ENCODE measurements around the gene PTPRCAP.
"Not testable (repeated sequence)": the region's sequence is repeated elsewhere in the genome, so short reads cannot be mapped to it uniquely, and the experiment has no call there.

The PTPRCAP gene

DNA sequence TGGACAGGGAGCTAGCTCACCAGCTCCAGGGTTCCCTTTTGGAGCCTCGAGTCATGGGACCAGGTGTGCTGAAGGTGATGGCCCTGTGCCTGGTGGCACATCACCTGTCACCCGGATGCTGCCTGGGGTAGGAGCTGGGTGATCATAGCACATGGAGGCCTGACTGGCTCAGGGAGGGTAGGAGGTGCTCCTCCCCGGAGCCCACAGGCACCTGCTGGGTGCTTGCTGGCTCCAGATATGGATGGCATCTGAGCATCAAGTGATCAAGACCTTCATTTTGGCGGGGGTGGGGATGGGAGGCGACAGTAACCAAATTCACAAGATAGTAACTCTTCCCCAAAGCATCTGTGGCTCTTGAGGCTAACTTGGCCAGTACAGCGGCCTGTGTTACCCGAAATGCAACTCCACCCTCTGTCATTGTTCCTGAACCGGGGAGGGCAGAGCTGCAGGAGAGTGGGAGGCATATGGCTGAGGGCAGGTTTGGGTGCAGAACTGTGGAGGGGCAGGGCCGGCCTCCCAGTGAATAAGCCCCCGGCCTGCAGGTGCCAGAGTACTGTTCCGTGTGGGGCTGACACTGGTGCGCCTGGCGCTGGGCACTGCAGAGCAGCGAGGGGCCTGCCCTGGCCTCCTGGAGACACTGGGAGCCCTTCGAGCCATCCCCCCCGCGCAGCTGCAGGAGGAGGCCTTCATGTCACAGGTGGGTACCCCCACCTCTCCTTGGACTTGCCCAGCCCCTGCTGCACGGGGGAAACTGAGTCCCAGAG lies 28.9 kb downstream of the PTPRCAP start:
- DNase-seq = no peak

DNA sequence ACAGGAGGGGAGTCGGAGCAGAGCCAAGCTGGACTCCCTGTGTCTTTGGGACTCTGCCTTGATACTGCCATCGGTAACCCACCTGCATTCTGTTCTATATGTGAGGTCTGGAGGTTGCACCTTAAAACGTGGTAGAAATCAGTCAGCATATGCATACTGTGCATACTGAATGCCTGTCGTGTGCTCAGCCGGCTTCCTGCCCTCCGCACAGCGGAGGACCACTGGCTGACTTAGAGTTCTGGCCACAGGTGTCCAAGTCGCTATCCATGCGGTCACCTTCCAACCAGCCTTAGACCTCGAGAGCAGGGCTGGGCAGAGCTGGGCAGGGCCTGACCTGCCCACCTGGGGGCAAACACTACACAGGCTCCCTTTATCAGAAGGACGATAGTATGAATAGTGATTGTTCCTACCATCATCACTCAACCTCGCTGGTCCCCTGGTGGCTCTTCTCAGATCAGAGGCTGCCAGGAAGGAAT lies 29.8 kb downstream of the PTPRCAP start:
- no peak for DNase-seq

DNA sequence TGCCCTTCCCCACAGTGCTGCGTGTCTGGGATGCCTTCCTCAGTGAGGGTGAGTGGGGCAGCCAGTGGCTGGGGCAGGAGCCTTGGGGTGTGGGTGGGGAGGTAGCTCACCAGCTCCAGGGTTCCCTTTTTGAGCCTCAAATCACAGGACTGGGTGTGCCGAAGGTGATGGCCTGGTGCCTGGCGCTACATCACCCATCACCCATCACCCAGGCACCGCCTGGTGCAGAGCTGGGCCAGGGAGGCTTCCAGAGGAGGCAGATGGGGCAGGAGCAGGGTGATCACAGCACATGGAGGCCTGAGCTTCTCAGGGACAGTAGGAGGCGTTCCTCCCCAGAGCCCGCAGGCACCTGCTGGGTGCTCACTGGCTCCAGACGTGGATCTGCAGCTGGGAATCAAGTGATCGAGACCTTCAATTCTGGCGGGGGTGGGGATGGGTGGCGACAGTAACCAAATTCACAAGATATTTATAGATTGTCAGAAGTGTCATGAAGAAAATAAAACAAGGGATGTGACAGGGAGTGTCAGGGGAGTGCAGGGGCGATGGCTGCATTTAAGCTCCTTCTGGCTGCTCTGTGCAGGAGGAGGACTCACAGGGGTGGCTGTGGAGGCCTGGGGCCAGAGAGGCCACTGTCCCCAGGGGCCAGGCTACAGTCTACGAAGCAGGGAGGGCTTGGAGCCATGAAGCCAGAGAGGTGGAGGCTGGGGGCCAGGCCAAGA lies 30.4 kb downstream of the PTPRCAP start:
- DNase-seq = no peak

DNA sequence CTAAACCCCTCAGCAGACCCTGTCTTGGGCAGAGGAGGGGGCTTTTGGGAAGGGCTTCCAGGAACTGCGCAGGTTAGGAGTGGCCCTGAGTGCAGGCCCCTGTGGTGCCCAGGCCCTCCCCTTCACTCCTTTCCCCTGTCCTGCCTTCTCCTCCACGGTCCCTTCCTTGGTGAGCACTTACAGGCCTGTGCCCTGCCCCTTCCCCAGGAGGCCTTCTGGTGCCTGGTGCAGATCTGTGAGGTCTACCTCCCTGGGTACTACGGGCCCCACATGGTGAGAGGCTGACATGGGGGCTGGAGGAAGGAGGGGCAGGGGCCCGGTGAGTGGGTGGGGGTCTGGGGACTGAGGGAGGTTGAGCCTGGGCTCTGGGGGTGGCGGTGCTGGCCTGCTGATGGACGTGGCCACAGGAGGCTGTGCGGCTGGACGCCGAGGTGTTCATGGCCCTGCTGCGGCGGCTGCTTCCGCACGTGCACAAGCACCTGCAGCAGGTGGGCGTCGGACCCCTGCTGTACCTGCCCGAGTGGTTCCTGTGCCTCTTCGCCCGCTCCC lies 31.0 kb downstream of the PTPRCAP start:
- DNase-seq = no peak

DNA sequence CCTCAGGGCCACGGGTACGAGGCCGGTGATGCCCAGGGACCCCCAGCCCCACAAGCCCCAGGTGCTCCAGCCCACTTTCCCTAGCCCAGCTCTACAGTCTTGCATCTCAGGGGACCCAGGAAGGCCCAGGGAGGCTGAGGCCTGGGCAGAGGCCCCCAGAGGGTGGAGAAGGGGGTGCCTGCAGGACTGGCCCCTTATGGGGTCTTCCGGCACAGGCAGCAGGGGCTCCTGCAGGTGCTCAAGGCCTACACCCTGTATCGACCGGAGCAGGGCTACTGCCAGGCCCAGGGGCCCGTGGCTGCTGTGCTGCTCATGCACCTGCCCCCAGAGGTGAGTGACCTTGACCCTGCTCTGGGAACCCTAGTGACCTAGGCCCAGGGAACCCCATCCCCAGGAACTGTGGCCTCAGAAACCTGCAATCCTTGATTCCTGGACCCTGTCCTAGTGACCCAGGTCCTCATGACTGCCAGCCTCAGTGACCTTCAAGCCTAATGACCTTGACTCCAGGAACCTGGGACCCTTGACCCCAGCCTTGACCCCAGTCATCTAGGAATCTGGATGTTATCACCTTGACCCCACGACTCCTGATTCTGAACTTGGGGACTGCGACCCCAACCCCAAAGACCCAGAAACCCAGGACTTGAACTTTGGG lies 31.7 kb downstream of the PTPRCAP start:
- no peak for DNase-seq

DNA sequence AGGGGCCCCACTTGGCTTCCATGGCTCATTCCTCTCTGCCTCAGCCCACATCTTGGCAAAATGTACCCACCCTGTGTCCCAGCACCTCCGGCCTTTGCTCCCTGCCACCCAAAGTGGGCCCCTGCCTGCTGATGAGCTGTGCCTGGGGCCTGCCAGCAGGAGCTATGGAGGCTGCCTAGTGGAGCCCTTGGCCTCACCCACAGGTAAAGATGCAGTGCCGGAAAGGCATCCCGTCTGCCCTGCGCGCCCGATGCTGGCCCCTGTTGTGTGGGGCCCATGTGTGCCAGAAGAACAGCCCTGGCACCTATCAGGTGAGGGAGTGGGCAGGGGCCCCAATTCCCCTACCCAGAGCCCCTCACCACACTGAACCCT lies 32.3 kb downstream of the PTPRCAP start:
- no peak for DNase-seq

DNA sequence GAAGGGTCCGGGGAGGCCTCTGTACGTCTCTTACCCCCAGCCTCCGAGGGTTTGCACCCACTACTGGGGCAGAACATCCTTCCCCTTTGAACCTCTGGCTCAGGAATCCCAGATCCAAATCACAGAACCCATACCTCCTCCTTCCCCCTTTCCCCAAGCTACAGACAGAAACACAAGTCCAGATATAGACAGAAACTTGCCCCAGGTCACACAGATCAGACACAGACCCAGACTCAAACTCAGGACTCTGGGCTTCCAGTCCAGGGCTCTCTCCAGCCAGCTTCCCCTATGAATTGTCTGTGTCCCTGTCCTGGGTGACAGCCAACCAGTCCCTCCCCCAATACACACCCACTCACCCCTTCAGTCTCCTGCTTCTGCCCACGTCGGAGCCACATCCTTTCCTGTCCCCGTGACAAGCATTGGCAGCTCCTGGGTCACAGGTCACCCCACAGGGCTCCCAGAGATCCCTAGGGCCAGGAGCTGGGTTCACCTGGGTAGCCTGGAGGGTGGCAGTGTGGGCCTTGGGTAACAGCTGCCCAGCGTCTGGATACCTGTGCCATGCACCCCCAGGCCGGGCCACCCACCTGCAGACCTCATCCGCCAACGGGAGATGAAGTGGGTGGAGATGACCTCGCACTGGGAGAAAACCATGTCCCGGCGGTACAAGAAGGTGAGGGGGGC lies 32.8 kb downstream of the PTPRCAP start:
- no peak for DNase-seq

DNA sequence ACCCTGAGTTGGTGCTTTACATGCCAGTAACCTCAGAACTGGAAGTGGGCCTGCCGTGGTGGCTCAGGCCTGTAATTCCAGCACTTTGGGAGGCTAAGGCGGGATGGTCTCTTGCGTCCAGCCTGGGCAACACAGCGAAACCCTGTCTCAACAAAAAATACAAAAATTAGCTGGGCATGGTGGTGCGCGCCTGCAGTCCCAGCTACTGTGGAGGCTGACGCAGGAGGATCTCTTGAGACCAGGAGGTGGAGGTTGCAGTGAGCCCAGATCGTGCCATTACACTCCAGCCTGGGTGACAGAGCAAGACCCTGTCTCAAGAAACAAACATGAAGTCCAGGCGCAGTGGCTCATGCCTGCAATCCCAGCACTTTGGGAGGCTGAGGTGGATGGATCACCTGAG lies 34.4 kb downstream of the PTPRCAP start:
- not testable (repeated sequence) for DNase-seq

DNA sequence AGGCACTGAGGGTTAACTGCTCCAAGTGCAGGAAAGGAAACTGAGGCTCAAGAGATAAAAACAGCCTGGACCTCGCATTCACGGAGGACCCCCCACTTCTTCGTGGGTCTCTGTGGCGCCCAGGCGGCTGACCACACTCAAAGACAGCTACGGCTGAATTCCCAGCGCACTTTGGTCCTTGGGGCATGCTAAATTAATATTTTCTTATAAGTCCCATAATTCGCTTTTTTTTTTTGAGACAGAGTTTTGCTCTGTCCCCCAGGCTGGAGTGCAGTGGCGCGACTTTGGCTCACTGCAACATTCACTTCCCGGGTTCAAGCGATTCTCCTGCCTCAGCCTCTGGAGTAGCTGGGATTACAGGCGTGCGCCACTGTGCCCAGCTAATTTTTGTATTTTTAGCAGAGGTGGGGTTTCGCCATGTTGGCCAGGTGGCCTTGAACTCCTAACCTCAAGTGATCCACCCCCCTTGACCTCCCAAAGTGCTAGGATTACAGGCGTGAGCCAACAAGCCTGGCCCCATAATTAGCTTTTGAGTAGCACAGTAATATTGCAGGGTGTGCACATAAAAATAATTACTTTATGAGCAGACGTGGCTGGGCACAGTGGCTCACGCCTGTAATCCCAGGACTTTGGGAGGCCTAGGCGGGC lies 35.2 kb downstream of the PTPRCAP start:
- not testable (repeated sequence) for DNase-seq

DNA sequence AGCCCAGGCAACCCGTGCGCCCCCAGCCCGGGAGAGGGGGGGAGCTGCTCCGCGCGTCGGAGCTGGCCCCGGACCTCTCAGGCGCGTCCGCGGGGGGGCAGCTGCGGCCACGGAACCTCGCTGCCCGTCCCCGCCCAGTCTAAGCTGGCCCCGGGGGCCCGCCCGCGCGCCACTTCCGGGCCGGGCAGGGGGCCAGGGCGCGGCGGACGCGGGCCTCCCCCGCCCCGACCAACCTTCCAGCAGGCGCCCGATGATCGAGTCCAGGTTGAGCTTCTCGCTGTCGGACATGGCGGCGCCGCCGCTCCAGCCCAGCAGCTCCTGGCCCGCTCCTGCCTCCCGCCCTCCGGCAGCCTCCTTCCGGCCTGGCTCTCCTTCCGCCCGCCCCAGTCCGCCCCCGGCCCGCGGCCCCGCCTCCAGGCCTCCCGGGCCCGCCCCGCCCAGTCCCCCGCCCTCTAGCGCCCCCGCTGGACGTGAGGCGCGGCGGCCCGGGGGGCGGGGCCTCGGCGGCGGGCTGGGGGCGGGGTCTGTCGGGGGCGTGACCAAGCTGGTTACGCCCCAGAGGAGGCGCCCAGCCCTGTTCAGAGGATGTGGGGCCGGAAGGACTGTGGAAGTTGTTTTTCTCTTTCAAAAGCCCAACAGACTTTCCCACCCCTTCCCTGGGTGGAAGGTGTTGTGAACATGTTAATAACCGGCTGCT lies 35.8 kb downstream of the PTPRCAP start, which contains the start of gene PPP1CA:
Gene PPP1CA, minus strand, starts transcription at position 364 of the 697 bp plus-strand sequence. Its CDS starts 76 bp downstream, at position 288.
- peak; percentile 94 for DNase-seq

DNA sequence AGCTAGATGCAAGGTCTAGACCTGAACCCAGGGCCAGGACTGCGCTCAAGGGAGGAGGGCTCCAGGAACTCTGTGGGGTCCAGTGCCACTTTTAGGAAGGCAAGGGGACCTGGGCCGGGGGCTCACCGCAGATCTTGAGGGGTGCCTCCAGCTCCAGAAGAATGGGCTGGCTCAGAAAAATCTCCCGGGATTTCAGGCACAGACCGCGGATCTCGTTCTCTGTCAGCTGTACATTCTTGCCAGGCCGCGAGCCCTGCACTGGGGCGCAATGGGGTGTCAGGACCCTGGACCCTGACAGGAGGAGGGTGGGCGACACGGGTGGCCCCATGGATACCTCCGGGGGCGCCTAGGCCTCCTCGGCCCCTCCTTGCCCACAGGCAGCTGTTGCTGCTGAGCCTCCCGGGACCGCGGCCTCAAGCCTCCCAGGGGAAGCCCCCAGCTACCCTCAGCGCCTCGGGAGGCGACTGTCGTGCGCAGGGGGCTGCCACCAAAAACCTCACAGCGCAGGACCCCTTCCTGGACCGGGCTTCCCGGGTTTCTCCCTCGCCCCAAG lies 36.5 kb downstream of the PTPRCAP start:
- DNase-seq = no peak

DNA sequence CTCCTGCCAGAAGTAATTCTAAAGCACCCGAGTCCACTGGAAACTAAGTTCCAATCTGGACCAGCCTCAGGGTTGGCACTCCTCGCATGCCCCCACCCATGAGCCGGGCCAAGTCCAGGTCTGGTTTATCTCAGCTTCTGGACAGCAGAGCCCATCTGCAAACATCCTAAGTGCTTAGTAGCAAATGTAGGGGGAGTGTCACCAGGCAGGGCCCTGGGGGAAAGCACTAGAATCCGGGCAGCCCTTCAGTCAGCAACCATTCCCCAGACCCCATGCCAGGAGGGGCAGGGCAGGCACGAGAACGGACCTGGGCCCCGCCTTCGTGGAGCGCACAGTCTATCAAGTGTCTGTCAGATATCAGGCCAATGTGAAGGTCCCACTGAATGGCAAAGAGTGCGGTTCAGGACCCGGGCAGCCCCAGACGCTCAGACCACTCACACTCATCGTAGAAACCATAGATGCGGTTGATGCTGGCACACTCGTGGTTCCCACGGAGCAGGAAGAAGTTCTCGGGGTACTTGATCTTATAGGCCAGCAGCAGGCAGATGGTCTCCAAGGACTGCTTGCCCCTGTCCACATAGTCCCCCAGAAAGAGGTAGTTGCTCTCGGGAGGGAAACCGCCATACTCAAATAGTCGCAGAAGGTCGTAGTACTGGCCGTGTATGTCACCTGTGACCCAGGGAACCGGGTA lies 37.1 kb downstream of the PTPRCAP start:
- DNase-seq = no peak

DNA sequence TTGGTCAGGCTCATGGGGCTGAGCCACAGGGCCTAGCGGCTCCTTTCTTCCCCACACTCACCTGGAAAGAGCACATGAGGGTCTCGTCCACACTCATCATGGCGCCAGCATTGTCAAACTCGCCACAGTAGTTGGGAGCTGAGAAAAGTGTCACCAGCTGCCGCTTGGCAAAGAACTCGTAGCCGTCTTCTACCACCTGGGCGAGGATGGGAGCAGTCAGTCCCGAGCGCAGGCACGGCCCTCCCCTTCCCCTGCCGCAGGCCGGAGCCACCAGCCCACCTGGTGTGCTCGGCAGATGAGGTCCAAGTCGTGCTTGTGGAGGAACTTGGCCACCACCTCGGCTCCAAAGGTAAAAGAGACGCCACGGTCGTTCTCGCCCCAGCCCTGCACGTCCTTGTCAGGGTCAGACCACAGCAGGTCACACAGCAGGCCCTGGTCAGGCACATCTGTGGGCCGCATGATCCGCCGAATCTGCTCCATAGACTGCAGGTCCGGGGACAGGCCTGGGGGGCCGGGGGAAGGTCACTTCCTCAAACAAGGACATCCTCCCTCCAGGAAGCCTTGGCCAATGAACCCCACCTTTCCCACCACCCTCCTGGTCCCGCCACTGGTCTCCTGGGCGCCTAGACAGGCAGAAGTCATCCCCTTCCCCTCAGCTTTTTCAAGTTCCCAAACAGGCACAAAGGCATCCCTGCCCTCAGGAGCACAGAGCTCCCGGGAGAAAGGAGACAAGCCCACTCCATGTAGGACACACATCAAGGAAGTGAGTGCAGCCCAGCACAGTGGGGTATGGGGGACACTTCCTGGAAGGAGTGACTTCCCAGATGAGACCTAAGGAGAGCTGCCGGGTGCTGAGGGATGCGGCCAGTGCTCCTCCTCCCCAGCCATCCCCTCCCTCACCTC lies 38.6 kb downstream of the PTPRCAP start:
- no peak for DNase-seq

DNA sequence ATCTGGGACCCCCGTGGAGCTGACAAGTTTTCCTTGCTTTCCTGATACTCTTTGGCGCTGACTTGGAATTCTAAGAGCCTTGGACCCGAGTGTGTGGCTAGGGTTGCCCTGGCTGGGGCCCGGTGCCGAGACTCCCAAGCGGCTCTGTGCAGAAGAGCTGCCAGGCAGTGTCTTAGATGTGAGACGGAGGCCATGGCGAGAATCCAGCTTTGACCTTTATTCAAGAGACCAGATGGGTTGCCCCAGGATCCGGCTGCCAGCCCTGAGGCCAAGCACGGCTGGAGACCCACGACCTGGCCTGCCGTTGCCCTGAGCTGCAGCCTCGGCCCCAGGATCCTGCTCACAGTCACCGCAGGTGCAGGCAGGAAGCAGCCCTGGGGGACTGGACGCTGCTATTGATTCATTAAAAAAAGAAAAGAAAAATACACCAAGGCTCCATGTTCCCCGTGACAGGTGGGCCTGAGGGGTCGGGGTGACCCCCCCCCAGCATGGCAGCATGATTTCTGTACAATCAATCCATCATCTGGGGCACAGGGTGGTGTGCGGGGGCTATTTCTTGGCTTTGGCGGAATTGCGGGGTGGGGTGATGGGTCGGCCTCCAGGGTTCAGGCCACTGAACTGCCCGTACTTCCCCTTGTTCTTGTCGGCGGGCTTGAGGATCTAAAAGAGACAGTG lies 39.4 kb downstream of the PTPRCAP start:
- no peak for DNase-seq

DNA sequence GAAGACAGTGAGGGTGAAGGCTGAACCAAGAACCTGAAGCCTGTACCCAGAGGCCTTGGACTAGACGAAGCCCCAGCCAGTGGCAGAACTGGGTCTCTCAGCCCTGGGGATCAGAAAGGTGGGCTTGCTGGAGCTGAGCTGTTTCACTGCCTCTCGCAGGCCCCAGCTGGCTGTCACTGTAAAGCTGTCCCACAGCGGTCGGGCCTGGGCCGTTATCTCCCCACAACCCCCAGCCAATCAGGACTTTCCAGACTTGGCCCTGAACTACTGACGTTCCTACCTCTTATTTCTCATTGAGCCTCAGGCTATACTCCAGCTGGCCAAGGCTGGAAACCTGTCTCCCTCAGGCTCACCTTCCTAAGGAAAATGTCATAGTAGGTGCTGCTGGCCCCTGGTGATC lies 39.9 kb downstream of the PTPRCAP start:
- no peak for DNase-seq

DNA sequence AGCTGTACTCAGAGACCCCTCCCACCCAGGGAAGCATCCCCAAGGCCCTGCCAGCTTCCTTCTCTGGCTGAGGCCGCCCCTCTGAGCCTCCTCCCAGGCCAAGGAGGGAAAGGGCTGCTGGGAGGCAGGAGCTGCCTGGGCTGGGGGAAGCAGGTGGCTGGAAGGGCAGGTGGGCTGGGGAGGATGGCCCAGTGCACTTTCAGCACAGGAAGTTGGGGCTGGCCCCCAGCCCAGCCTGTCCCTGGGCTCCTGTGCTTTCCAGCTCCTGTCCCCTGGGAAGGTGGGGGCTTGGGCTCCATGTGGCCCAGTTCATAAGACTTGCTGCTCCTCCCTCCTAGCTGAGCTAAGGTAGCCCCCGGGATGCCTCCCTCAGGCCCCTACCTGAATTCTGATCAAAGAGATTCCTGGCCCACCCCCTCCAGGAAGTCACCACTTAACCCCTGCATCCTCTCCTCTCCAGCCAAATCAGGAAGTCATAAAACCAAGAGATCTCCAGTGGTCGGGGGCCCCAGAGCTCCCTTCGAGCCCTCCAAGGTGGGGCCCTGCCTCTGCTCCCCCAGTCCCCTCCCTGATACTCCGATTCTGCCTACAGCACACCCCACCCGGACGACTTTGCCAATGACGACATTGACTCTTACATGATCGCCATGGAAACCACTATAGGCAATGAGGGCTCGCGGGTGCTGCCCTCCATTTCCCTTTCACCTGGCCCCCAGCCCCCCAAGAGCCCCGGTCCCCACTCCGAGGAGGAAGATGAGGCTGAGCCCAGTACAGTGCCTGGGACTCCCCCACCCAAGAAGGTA lies 40.7 kb downstream of the PTPRCAP start:
- no peak for DNase-seq

DNA sequence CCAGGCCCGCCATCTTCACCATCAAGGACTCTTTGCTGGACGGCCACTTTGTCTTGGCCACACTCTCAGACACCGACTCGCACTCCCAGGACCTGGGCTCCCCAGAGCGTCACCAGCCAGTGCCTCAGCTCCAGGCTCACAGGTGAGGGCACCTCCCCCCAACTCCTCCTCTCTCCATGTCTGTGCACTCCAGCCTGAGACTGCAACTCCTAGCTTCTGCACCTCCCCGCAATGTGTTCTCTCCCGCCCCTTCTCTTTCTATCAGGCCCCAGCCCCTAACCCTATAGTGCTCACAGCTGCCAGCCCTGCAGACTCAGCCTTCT lies 41.3 kb downstream of the PTPRCAP start:
- no peak for DNase-seq

DNA sequence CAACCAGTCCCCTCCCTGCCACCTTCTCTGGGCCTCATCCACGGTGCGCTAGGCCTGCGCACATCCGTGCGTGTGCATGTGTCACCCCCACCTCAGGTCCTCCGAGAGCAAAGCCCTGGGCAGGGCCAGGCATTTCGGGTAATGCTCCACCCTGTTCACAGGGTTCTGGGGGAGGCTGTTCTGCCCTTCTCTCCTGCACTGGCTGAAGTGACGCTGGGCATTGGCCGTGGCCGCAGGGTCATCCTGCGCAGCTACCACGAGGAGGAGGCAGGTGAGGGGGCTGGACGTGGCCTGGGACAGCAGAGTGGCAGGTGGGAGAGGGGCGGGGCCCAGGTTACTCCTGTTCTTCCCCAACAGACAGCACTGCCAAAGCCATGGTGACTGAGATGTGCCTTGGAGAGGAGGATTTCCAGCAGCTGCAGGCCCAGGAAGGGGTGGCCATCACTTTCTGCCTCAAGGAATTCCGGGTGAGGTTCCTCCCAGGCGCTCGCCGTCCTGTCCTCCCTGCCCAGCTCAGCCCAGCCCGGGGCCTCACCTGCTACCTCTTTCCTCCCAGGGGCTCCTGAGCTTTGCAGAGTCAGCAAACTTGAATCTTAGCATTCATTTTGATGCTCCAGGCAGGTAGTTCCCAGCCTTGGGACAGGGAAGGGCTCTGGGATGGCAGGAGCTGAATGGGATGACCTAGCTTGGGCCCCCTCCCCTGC lies 41.8 kb downstream of the PTPRCAP start:
- no peak for DNase-seq

All from KG1 (cell line).